Common myeloid progenitor, CD34-positive (primary cell): ENCODE results near the gene ZNF423.

Experiments
- CTCF ChIA-PET: fragments of 350-600 bp; sonication (Branson Sonifier 250); formaldehyde crosslinking; loops from one replicate; lab custom pipeline; 2021; ENCODE audit warnings: antibody characterized with exemption; lab: Charles Lee
- POLR2A ChIA-PET: fragments of 350-600 bp; sonication (Branson Sonifier 250); formaldehyde crosslinking; loops from one replicate; lab custom pipeline; 2021; ENCODE audit warnings: antibody characterized with exemption; lab: Charles Lee
- DNase-seq, 3 donors: peaks; one replicate each; pipeline versions ENCODE4 v3.0.0 to v3.0.0-alpha.2; 2013
- H3K27ac ChIP-seq, 2 experiments: 1 replicate in 1 of 2; 2 replicates in 1 of 2; pipeline ENCODE4 v1.7.0; 2013; ENCODE audit warnings: inconsistent platforms in 2 of 2, low read length in 2 of 2, mild to moderate bottlenecking in 2 of 2, low read depth in 1 of 2, moderate library complexity in 1 of 2; ENCODE audit not compliant: severe bottlenecking in 2 of 2, insufficient read depth in 1 of 2, poor library complexity in 1 of 2
- H3K27me3 ChIP-seq, 5 experiments: replicated peaks in 2 of 5; 1 replicate in 3 of 5; 2 replicates in 2 of 5; pipeline versions ENCODE4 v1.6.1 to v1.7.0; 2013; ENCODE audit warnings: low read length in 4 of 5, mild to moderate bottlenecking in 2 of 5, moderate library complexity in 2 of 5, inconsistent platforms in 1 of 5; ENCODE audit not compliant: insufficient read depth in 5 of 5, control insufficient read depth in 4 of 5
- H3K36me3 ChIP-seq, 4 experiments: 1 replicate in 2 of 4; 2 replicates in 2 of 4; pipeline versions ENCODE4 v1.6.1 to v1.7.0; 2013; ENCODE audit warnings: low read length in 3 of 4, control low read depth in 1 of 4, mild to moderate bottlenecking in 1 of 4; ENCODE audit not compliant: control insufficient read depth in 4 of 4, insufficient read depth in 4 of 4
- H3K4me1 ChIP-seq, 4 experiments: 1 replicate in 3 of 4; 2 replicates in 1 of 4; pipeline versions ENCODE4 v1.6.1 to v1.7.1; 2013; ENCODE audit warnings: low read length in 3 of 4, mild to moderate bottlenecking in 3 of 4, control low read depth in 1 of 4, inconsistent platforms in 1 of 4, moderate library complexity in 1 of 4; ENCODE audit not compliant: control insufficient read depth in 4 of 4, insufficient read depth in 4 of 4; ENCODE audit errors: control extremely low read depth in 1 of 4
- H3K4me3 ChIP-seq, 7 experiments: 1 replicate in 4 of 7; 2 replicates in 3 of 7; pipeline versions ENCODE4 v1.5.1 to v1.7.0; 2013; ENCODE audit warnings: mild to moderate bottlenecking in 7 of 7, low read length in 6 of 7, moderate library complexity in 6 of 7, inconsistent platforms in 2 of 7, low read depth in 2 of 7, control low read depth in 1 of 7; ENCODE audit not compliant: insufficient read depth in 4 of 7, control insufficient read depth in 1 of 7; ENCODE audit errors: extremely low read depth in 1 of 7
- H3K9me3 ChIP-seq, 5 experiments: 1 replicate in 4 of 5; 2 replicates in 1 of 5; pipeline versions ENCODE4 v1.6.1 to v1.7.1; 2013; ENCODE audit warnings: low read length in 4 of 5, mild to moderate bottlenecking in 2 of 5, inconsistent platforms in 1 of 5, low read depth in 1 of 5, moderate library complexity in 1 of 5; ENCODE audit not compliant: control insufficient read depth in 4 of 5, insufficient read depth in 2 of 5; ENCODE audit errors: control extremely low read depth in 1 of 5
- WGBS: methylation state at CpG from one replicate; pipeline ENCODE4 v1.1.5; 2013; ENCODE audit not compliant: insufficient coverage; 5-methylcytosine and 5-hydroxymethylcytosine counted together

The ZNF423 gene

DNA sequence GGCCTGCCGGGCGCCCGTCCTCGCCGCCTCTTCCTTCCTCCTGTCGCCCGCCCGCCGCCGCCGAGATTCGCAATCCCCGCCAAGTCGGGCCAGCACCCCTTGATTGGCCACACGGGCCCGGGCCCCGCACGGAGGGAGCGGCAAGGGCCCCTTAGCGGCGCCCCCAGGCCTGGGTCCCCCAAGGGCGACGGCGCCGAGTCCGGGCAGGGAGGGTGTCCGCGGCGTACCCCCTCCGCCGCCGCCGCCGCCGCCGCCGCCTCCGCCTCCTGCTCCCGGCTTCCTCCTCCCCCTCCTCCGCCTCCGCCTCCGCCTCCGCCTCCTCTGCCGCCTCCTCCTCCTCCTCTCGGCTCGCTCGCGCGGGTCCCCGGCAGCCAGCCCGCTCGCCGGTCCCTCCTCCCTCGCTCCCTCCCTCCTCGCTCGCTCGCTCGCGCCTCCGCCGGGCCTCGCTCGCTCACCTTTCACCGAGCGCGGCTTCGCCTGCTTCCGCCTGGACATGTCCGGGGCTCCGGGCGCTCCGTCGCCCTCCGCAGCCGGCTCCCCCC, 561 bp downstream of the ZNF423 start:
- peak overlapping the region; percentile 46 to 78 (median 64) for H3K4me3 ChIP-seq
- POLR2A ChIA-PET, result no interaction called here
- peaks cover 0 to 36% (median 14%) of the 10 kb centered on the region in 5 experiments for H3K27me3 ChIP-seq
- H3K9me3 ChIP-seq, result no peaks in the 10 kb centered on the region
- H3K27ac ChIP-seq, result no peak overlapping the region
- peaks cover 0 to 37% (median 33%) of the 10 kb centered on the region in 4 experiments for H3K4me1 ChIP-seq
- under 1% methylated on average over 43 of the region's 75 CpGs for WGBS
- CTCF ChIA-PET, result interaction anchor here (0.7 to 4.1 kb wide), 2 partner anchors 18 to 20 kb away, joined by 3 to 25 read pairs; no protein-coding TSS in a partner anchor
- H3K36me3 ChIP-seq, result no peaks in the 10 kb centered on the region
- DNase-seq, result peak; percentile 44 to 73 (median 46)

DNA sequence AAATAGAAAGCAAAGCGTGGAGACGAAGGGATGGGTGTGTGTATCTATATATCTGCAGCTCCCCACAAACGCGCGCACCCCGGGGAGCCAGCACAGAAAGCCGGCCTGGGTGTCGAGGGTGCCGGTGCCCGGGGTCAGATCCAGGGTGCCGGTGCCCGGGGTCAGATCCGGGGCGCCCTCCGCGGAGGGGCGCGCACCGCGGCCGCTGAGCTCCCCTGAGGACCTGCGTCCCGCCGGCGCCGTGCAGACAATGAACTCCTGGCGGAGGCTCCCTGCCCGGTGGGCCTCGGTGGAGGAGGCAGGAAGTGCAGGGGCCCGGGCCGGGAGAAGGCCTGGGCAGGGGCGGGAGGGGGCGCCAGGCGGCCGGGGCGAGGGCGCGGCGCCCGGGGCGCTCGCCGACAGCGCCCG, 1.1 kb downstream of the ZNF423 start:
- ChIA-PET CTCF (no interaction called here), POLR2A (no interaction called here)
- DNase-seq, result peak in 1 of 3 donors; percentile 15
- H3K27me3 ChIP-seq, result peaks cover 0 to 32% (median 10%) of the 10 kb centered on the region in 5 experiments
- no peak overlapping the region for H3K27ac ChIP-seq
- under 1% methylated on average over 27 of the region's 45 CpGs for WGBS
- peak overlapping the region; percentile 46 to 78 (median 64) for H3K4me3 ChIP-seq
- no peaks in the 10 kb centered on the region for H3K36me3 ChIP-seq
- peaks cover 0 to 37% (median 33%) of the 10 kb centered on the region in 4 experiments for H3K4me1 ChIP-seq
- H3K9me3 ChIP-seq, result no peaks in the 10 kb centered on the region

DNA sequence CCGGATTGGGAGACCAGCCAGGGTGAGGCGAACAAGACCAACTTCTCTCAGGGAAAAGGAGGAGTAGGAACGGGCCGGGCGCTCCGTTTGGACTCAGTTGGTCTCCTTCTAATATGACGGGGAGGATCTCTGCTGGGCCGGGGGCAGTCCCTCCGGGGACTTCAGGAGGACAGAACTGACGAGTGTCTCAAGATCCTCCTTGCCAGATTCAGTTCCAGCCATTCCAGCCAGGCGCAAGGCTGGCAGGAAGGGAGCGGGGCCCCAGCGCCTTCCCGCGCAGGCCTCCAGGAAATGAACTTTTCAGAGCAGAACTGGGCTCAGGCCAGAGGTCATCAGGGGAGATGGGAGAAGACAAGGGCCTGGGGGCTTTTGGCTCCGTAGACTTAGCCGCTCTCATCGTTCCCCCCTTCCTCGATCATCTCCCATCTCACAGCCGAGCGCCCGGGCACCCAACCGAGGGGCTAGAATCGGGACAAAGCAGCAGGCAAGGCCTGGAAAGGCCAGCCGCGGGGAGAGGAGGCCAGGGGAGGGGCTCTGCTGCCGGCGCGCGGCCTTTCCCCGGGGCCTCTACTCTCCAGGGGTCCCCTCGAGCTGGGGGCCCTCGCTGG, 1.6 kb downstream of the ZNF423 start:
- Histone ChIP-seq H3K4me3 (peak overlapping the region; percentile 41 to 78 (median 64)), H3K9me3 (no peaks in the 10 kb centered on the region), H3K36me3 (no peaks in the 10 kb centered on the region), H3K27me3 (peaks cover 0 to 28% (median 8%) of the 10 kb centered on the region in 5 experiments), H3K4me1 (peaks cover 0 to 37% (median 31%) of the 10 kb centered on the region in 4 experiments), H3K27ac (no peak overlapping the region)
- ChIA-PET POLR2A (no interaction called here), CTCF (no interaction called here)
- no peak for DNase-seq
- 66% methylated on average over 17 of the region's 33 CpGs for WGBS

DNA sequence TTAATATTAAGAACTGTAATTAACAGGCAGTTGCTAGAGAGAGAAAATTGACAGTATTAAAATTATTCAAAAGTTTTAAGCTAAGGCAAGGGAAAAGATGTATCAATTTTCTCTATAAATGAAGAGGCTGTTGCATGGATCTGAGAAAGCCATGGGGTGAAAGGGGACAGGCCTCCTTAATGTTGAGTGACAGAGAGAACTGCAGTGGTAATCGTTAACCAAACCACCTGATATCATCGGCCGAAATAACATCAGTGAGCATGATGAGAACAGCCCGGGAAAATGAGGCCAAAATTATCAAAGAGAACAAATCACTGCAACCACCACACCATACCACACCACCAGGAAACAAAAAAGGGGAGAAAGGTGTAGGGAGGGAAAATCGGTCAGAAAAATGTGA, 3.6 kb downstream of the ZNF423 start:
- POLR2A ChIA-PET, result no interaction called here
- 100% methylated on average over 1 of the region's 5 CpGs for WGBS
- no peaks in the 10 kb centered on the region for H3K36me3 ChIP-seq
- H3K4me3 ChIP-seq, result no peak overlapping the region
- no peaks in the 10 kb centered on the region for H3K9me3 ChIP-seq
- CTCF ChIA-PET, result no interaction called here
- peaks cover 0 to 18% (median 13%) of the 10 kb centered on the region in 4 experiments for H3K4me1 ChIP-seq
- no peak overlapping the region for H3K27ac ChIP-seq
- H3K27me3 ChIP-seq, result peaks cover 0 to 22% (median 5%) of the 10 kb centered on the region in 5 experiments
- DNase-seq, result no peak

DNA sequence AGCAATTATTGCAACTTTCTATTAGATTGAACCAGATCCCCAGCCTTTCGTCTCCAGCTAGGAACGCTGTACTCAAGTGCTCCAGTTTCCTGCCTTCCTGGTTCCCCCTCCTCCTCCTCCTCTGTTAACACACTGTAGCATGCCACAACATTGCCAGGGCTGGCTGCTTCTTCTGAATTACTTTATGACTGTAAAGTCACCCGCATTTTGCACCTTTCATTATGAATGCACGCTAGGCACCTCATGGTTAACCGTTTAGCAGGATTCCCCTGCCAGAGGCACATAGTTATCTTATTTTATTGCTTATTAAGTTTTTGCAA, 4.5 kb downstream of the ZNF423 start:
- Histone ChIP-seq H3K4me3 (no peak overlapping the region), H3K4me1 (peaks cover 0 to 13% (median 10%) of the 10 kb centered on the region in 4 experiments), H3K36me3 (no peaks in the 10 kb centered on the region), H3K27me3 (peaks cover 0 to 21% (median 5%) of the 10 kb centered on the region in 5 experiments), H3K27ac (no peak overlapping the region), H3K9me3 (no peaks in the 10 kb centered on the region)
- ChIA-PET POLR2A (no interaction called here), CTCF (no interaction called here)
- no peak for DNase-seq
- 100% methylated on average over 3 of the region's 5 CpGs for WGBS

DNA sequence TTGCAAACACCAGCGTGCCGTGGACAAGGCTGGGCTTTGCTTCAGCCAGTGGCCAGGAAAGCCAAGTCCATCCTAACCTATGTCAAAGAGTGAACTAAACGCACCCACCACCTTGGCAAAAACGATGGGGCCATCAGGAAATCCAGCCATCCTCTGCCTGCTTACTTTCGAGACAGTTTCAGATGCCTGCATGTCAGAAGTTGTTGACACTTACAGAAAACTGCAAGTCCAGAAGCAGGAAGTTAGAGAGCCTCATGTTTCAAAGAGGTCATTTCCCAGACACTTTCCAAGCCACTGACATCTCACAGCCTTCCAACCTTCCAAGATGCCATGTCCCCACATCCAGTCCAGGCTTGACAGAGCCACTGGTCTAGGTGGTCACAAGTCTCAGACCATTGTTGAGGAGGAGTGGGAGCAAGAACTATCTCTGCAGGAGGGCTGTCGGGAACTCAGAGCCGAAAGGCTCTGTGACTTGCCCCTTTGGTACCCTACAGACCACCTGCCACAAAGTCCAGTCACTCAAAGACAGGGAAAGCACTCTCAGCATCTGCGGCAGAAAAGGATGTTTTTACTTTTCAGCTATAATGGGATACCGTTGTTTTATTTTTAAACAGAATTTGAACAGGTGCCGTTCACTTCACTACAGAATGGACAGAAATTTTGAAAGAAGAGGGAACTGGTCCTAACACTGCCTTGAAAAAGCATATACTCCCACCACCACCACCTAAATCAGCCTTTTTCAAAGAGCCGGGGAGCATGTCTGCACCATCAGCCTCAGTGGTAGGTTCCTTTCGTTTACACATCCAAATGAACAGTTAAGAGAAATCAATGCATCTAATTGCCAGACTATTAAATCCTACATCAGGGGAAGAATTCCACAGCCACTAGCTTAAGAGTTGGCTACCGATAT, 5.1 kb downstream of the ZNF423 start:
- Histone ChIP-seq H3K4me1 (peaks cover 0 to 9% (median 7%) of the 10 kb centered on the region in 4 experiments), H3K4me3 (no peak overlapping the region), H3K36me3 (no peaks in the 10 kb centered on the region), H3K9me3 (no peaks in the 10 kb centered on the region), H3K27ac (no peak overlapping the region), H3K27me3 (peaks cover 0 to 21% (median 5%) of the 10 kb centered on the region in 5 experiments)
- no peak for DNase-seq
- ChIA-PET POLR2A (interaction anchor here (0.6 kb wide), 1 partner anchor 10 kb away, joined by 3 read pairs; no protein-coding TSS in a partner anchor), CTCF (no interaction called here)
- WGBS, result 91% methylated on average over 13 of the region's 13 CpGs
